ENCODE results near the gene SETD3. TPM values are rescaled to one million over a fixed set of nuclear protein-coding genes. Genes with fewer than 3 reads are reported as not detected.

Gene SETD3
- total RNA-seq, 1 donor from 2014 or later, result 26.4 TPM

GRCh38 chr14:99497894-99498293 is 17.2 kb upstream of the SETD3 start:
- Histone ChIP-seq H3K27ac (no peak overlapping the region), H3K27me3 (no peaks in the 10 kb centered on the region), H3K36me3 (peaks cover 75 to 89% of the 10 kb centered on the region in 2 donors), H3K4me1 (no peaks in the 10 kb centered on the region), H3K4me3 (no peak overlapping the region), H3K9me3 (no peaks in the 10 kb centered on the region)
- TF ChIP-seq CTCF (IDR thresholded peaks at IDR 0.05), result no peak
- intact Hi-C loops (cut with DNase I), result no loop called here
- DNase-seq (ENCODE audit: low spot score in 2 of 2), result no peak

- no peaks in the 10 kb centered on the region for H3K4me1 ChIP-seq
- intact Hi-C loops (cut with DNase I), result no loop called here
- H3K4me3 ChIP-seq, result no peak overlapping the region
- H3K27ac ChIP-seq, result no peak overlapping the region
- H3K27me3 ChIP-seq, result no peaks in the 10 kb centered on the region
- no peaks in the 10 kb centered on the region for H3K9me3 ChIP-seq
- peaks cover 73 to 89% of the 10 kb centered on the region in 2 donors for H3K36me3 ChIP-seq
- DNase-seq (ENCODE audit: low spot score in 2 of 2), result no peak
- TF ChIP-seq CTCF (IDR thresholded peaks at IDR 0.05), result no peak
These were observed 16.7 kb upstream of the SETD3 start for GRCh38 chr14:99497341-99497740.

- DNase-seq (ENCODE audit: low spot score in 2 of 2), result no peak
- H3K4me1 ChIP-seq, result peaks cover 6 to 25% of the 10 kb centered on the region in 2 donors
- H3K4me3 ChIP-seq, result no peak overlapping the region
- no peaks in the 10 kb centered on the region for H3K9me3 ChIP-seq
- no peaks in the 10 kb centered on the region for H3K27me3 ChIP-seq
- H3K36me3 ChIP-seq, result no peaks in the 10 kb centered on the region
- no peak for TF ChIP-seq CTCF (IDR thresholded peaks at IDR 0.05)
- no peak overlapping the region for H3K27ac ChIP-seq
- intact Hi-C loops (cut with DNase I), result loop anchor here (5.0 to 10.0 kb wide), 2 partner anchors 447 to 891 kb away; partner anchors contain the start of gene WDR25
These were observed 3.4 kb upstream of the SETD3 start for GRCh38 chr14:99484106-99484505.

GRCh38 chr14:99481745-99482099 is 1.1 kb upstream of the SETD3 start:
- Histone ChIP-seq H3K36me3 (no peaks in the 10 kb centered on the region), H3K4me3 (peak overlapping the region; percentile 87 to 95), H3K9me3 (no peaks in the 10 kb centered on the region), H3K4me1 (peaks cover 6 to 34% of the 10 kb centered on the region in 2 donors), H3K27me3 (no peaks in the 10 kb centered on the region), H3K27ac (peak overlapping the region; percentile 96 to 98)
- DNase-seq (ENCODE audit: low spot score in 2 of 2), result no peak
- TF ChIP-seq CTCF (IDR thresholded peaks at IDR 0.05), result no peak
- intact Hi-C loops (cut with DNase I), result loop anchor here (1.0 to 10.0 kb wide), 6 partner anchors 123 to 893 kb away; partner anchors contain the start of genes CCDC85C, CYP46A1 and WDR25

- DNase-seq (ENCODE audit: low spot score in 2 of 2), result peak; percentile 100
- Histone ChIP-seq H3K27ac (peak within 1 kb of the TSS; percentile 96 to 98), H3K36me3 (no peaks in the 10 kb centered on the region), H3K27me3 (no peaks in the 10 kb centered on the region), H3K9me3 (no peaks in the 10 kb centered on the region), H3K4me3 (peak within 1 kb of the TSS; percentile 87 to 95), H3K4me1 (peaks cover 6 to 34% of the 10 kb centered on the region in 2 donors)
- TF ChIP-seq CTCF (IDR thresholded peaks at IDR 0.05), result no peak
- intact Hi-C loops (cut with DNase I), result loop anchor here (1.0 to 10.0 kb wide), 6 partner anchors 123 to 894 kb away; partner anchors contain the start of genes CCDC85C, CYP46A1 and WDR25
These were observed 472 bp upstream of the SETD3 start, which contains the start of gene CCNK for GRCh38 chr14:99480917-99481744. Gene CCNK, plus strand, starts transcription at chr14:99481409. Its CDS starts 11,269 bp downstream, at chr14:99492678.

Measured in ascending aorta (tissue), 2 donors.